Sigmoid colon (tissue), 4 donors: ENCODE measurements around the gene SKA2.

ENCODE experiments used
- CTCF ChIP-seq, 4 experiments: fragments of 450-650 bp in 3 of 4; fragments of 200-600 bp in 1 of 4; IDR thresholded peaks; one replicate each; pipeline ENCODE4 v1.5.1; 2016 to 2019; ENCODE audit warnings: antibody characterized with exemption in 4 of 4, mild to moderate bottlenecking in 3 of 4, moderate library complexity in 2 of 4
- EP300 ChIP-seq, 4 donors: sonication (generic); formaldehyde crosslinking; IDR thresholded peaks; one replicate each; pipeline ENCODE4 v1.6.1; 2017; ENCODE audit warnings: antibody characterized with exemption in 4 of 4
- POLR2A ChIP-seq, 2 donors: fragments of 450-650 bp; IDR thresholded peaks; one replicate each; pipeline ENCODE4 v1.6.1; 2016; ENCODE audit warnings: antibody characterized with exemption in 2 of 2, mild to moderate bottlenecking in 2 of 2, moderate library complexity in 2 of 2
- POLR2AphosphoS5 ChIP-seq, 4 donors: sonication (generic); formaldehyde crosslinking; IDR thresholded peaks; one replicate each; pipeline ENCODE4 v1.6.1; 2017; ENCODE audit warnings: antibody characterized with exemption in 4 of 4

DNA sequence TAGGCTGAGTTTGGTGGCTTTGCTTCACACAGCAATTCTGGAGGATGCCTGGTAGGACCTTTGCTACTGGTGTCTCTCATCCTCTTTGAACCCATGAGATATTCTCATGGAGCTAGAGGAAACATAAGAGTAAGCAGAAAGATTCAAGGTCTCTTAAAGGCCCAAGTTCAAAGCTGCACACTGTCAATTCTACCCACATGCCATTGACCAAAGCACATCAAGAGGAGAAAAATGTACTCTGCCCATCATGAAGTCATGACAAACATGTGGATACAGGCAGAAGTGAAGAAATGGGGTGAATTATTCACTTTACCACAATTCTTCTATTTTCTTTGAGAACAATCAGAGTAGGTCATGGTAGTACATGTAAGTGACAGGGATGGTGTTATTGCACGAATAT, 13.1 kb downstream of the SKA2 start:
- TF ChIP-seq CTCF (IDR thresholded peaks at IDR 0.05), result no peak
- no peak for TF ChIP-seq POLR2A (IDR thresholded peaks at IDR 0.05)
- TF ChIP-seq EP300 (IDR thresholded peaks at IDR 0.05), result no peak
- TF ChIP-seq POLR2AphosphoS5 (IDR thresholded peaks at IDR 0.05), result no peak
